Mesenchymal stem cell (in vitro differentiated cells and primary cell): ENCODE measurements around the gene ASPA.
"Not testable (repeated sequence)": the region's sequence is repeated elsewhere in the genome, so short reads cannot be mapped to it uniquely, and the experiment has no call there.

ENCODE experiments used
- DNase-seq: peaks from one replicate; pipeline ENCODE4 v3.0.0-alpha.2; 2013
- H2AFZ ChIP-seq: one replicate; pipeline ENCODE4 v1.6.1; 2013; ENCODE audit warnings: low read depth, mild to moderate bottlenecking, control low read depth, inconsistent platforms, low read length, moderate library complexity
- H2AK5ac ChIP-seq: 2 replicates; pipeline ENCODE4 v1.6.1; 2013; ENCODE audit warnings: low read length, moderate library complexity, mild to moderate bottlenecking, inconsistent platforms; ENCODE audit not compliant: severe bottlenecking
- H2BK120ac ChIP-seq: one replicate; pipeline ENCODE4 v1.6.1; 2013; ENCODE audit warnings: low read depth, mild to moderate bottlenecking, inconsistent platforms, low read length, moderate library complexity
- H2BK12ac ChIP-seq, 2 experiments: one replicate each; pipeline ENCODE4 v1.6.1; 2013; ENCODE audit warnings: inconsistent platforms in 2 of 2, low read length in 2 of 2, mild to moderate bottlenecking in 2 of 2, moderate library complexity in 2 of 2, control low read depth in 1 of 2
- H2BK15ac ChIP-seq: one replicate; pipeline ENCODE4 v1.6.1; 2013; ENCODE audit warnings: mild to moderate bottlenecking, low read depth, inconsistent platforms; ENCODE audit not compliant: poor library complexity, severe bottlenecking
- H2BK5ac ChIP-seq: 2 replicates; pipeline ENCODE4 v1.6.1; 2013; ENCODE audit warnings: low read depth, mild to moderate bottlenecking, low read length, control low read depth, inconsistent platforms; ENCODE audit not compliant: poor library complexity, severe bottlenecking
- H3K14ac ChIP-seq, 2 experiments: one replicate each; pipeline ENCODE4 v1.6.1; 2013; ENCODE audit warnings: inconsistent platforms in 2 of 2, low read length in 2 of 2, control low read depth in 1 of 2, mild to moderate bottlenecking in 1 of 2, moderate library complexity in 1 of 2
- H3K18ac ChIP-seq, 2 experiments: one replicate each; pipeline ENCODE4 v1.6.1; 2013; ENCODE audit warnings: inconsistent platforms in 2 of 2, low read length in 2 of 2, control low read depth in 1 of 2, low read depth in 1 of 2, mild to moderate bottlenecking in 1 of 2
- H3K23ac ChIP-seq, 2 experiments: one replicate each; pipeline ENCODE4 v1.6.1; 2013; ENCODE audit warnings: inconsistent platforms in 2 of 2, low read length in 2 of 2, mild to moderate bottlenecking in 2 of 2, moderate library complexity in 2 of 2, control low read depth in 1 of 2
- H3K27ac ChIP-seq: 2 replicates; pipeline ENCODE4 v1.5.1; 2013; ENCODE audit warnings: mild to moderate bottlenecking, moderate library complexity, low read length, control low read depth, inconsistent platforms; ENCODE audit not compliant: poor library complexity, severe bottlenecking
- H3K27me3 ChIP-seq, 2 experiments: 2 replicates each; pipeline versions ENCODE4 v1.6.1 to v1.7.0; 2013; ENCODE audit warnings: low read length in 2 of 2, mild to moderate bottlenecking in 2 of 2, moderate library complexity in 2 of 2, control low read depth in 1 of 2, inconsistent platforms in 1 of 2; ENCODE audit not compliant: control insufficient read depth in 1 of 2, insufficient read depth in 1 of 2
- H3K36me3 ChIP-seq, 2 experiments: 2 replicates each; pipeline versions ENCODE4 v1.6.1 to v1.7.0; 2013; ENCODE audit warnings: low read length in 2 of 2, control low read depth in 1 of 2, inconsistent platforms in 1 of 2, low read depth in 1 of 2, mild to moderate bottlenecking in 1 of 2; ENCODE audit not compliant: insufficient read depth in 2 of 2, control insufficient read depth in 1 of 2
- H3K4ac ChIP-seq, 2 experiments: one replicate each; pipeline ENCODE4 v1.6.1; 2013; ENCODE audit warnings: inconsistent platforms in 2 of 2, low read length in 2 of 2, mild to moderate bottlenecking in 2 of 2, moderate library complexity in 2 of 2, control low read depth in 1 of 2, low read depth in 1 of 2
- H3K4me1 ChIP-seq: 2 replicates; pipeline ENCODE4 v1.6.1; 2013; ENCODE audit warnings: low read depth, low read length, control low read depth; ENCODE audit not compliant: control insufficient read depth, insufficient read depth
- H3K4me2 ChIP-seq: 2 replicates; pipeline ENCODE4 v1.6.1; 2013; ENCODE audit warnings: low read length, mild to moderate bottlenecking, inconsistent platforms; ENCODE audit not compliant: poor library complexity, severe bottlenecking
- H3K4me3 ChIP-seq, 2 experiments: 2 replicates each; pipeline versions ENCODE4 v1.5.1 to v1.7.0; 2013; ENCODE audit warnings: low read length in 2 of 2, mild to moderate bottlenecking in 2 of 2, control low read depth in 1 of 2, low read depth in 1 of 2; ENCODE audit not compliant: insufficient read depth in 1 of 2
- H3K79me1 ChIP-seq: replicated peaks from 2 replicates; pipeline ENCODE4 v1.6.1; 2013; ENCODE audit warnings: mild to moderate bottlenecking, control low read depth, low read length, inconsistent platforms; ENCODE audit not compliant: poor library complexity, severe bottlenecking
- H3K9ac ChIP-seq: 2 replicates; pipeline ENCODE4 v1.7.0; 2013; ENCODE audit warnings: mild to moderate bottlenecking, low read length, moderate library complexity
- H3K9me3 ChIP-seq: 2 replicates; pipeline ENCODE4 v1.7.0; 2013; ENCODE audit warnings: mild to moderate bottlenecking, low read length; ENCODE audit not compliant: control insufficient read depth
- H4K8ac ChIP-seq: one replicate; pipeline ENCODE4 v1.6.1; 2013; ENCODE audit warnings: inconsistent platforms, mild to moderate bottlenecking, low read length, moderate library complexity
- H4K91ac ChIP-seq: one replicate; pipeline ENCODE4 v1.6.1; 2013; ENCODE audit warnings: mild to moderate bottlenecking, low read length, inconsistent platforms
- WGBS: methylation state at CpG from one replicate; pipeline ENCODE4 v1.1.7; 2013; ENCODE audit warnings: mixed read lengths; 5-methylcytosine and 5-hydroxymethylcytosine counted together

Gene ASPA

DNA sequence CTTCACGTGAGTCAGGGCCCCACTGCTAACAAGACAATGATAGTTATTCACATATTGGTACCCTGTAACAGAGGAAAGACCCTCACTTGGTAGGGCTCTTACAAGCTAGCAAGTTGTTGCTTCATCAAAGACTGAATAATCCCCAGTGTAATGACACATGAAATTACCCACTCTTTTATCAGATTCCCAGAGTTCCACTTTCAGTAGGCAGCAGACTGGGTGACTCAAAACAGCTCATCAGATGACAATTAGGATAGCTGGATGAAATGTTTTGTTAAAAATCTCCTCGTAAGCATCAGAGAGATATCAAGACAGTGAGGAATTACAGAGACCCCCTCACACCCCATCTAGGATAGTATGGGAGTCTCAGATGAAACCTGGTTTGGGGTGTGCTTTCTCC lies 35.3 kb upstream of the ASPA start:
- DNase-seq, result no peak
- no peak overlapping the region for H4K8ac ChIP-seq
- H3K4ac ChIP-seq, result no peak overlapping the region
- no peak overlapping the region for H2AK5ac ChIP-seq
- no peaks in the 10 kb centered on the region for H3K4me1 ChIP-seq
- no peaks in the 10 kb centered on the region for H3K79me1 ChIP-seq
- H3K27ac ChIP-seq, result no peak overlapping the region
- no peak overlapping the region for H2BK15ac ChIP-seq
- no peak overlapping the region for H2BK120ac ChIP-seq
- no peak overlapping the region for H3K18ac ChIP-seq
- no peak overlapping the region for H4K91ac ChIP-seq
- no peak overlapping the region for H3K23ac ChIP-seq
- H3K4me2 ChIP-seq, result no peak overlapping the region
- H3K4me3 ChIP-seq, result no peak overlapping the region
- no peak overlapping the region for H2BK5ac ChIP-seq
- 23% methylated on average over 1 of the region's 2 CpGs for WGBS
- H3K27me3 ChIP-seq, result no peaks in the 10 kb centered on the region
- H3K36me3 ChIP-seq, result no peaks in the 10 kb centered on the region
- no peak overlapping the region for H2AFZ ChIP-seq
- H3K14ac ChIP-seq, result no peak overlapping the region
- peak overlapping the region; percentile 57 for H3K9ac ChIP-seq
- no peak overlapping the region for H2BK12ac ChIP-seq
- H3K9me3 ChIP-seq, result no peaks in the 10 kb centered on the region

DNA sequence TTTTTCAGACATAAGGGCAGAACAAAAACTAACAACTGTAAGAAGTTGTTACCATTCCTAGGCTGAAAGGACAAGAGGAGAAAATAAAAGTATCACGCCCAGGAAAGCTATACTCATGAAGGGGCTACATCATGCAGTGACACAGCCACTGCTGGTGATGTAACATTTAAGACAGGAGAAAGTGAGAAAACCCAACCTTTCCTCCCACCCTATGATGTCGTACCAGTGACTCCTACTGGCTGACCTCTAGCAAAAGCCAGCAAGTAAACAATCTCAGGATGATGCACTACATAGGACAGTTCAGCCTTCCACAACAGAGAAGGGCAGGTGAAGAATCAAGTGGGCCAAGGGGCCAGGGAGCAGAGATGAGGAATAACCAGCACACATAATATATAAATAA lies 28.2 kb upstream of the ASPA start:
- no peak overlapping the region for H4K91ac ChIP-seq
- H4K8ac ChIP-seq, result no peak overlapping the region
- WGBS, result no CpG with 5 or more reads among the region's 2 CpGs

DNA sequence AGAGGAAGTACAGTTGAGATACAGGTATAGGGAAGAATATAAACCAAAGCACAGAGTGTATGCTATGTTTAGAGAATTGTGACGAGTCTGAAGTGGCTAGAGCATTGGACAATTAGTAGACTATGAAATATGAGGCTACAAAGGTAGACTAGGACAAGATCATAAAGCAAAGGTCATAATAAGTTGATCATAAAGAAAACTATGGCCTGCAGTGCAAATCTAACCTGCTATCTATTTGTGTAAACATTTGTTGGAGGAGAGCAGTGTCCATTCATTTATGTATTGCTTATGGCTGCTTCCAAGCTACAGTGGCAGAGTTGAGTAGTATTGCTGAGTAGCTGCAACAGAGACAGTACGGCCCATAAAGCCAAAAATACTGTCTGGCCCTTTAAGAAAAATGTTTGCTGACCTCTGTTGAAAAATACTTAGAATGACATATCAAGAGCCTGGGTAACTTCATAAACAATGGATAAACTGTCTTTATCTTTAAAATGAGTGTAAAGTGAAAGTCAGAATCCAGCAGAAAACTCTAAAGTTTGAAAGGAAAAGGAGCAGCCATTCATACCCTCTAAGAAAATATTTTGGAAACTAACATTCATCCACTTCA lies 27.6 kb upstream of the ASPA start:
- Histone ChIP-seq H2AK5ac (no peak overlapping the region), H2BK5ac (no peak overlapping the region), H3K9ac (no peak overlapping the region), H4K8ac (no peak overlapping the region), H2AFZ (no peak overlapping the region), H2BK15ac (no peak overlapping the region), H2BK120ac (no peak overlapping the region), H3K4me1 (no peaks in the 10 kb centered on the region), H3K4me3 (no peak overlapping the region), H3K9me3 (no peaks in the 10 kb centered on the region), H4K91ac (no peak overlapping the region), H3K14ac (no peak overlapping the region), H3K4ac (no peak overlapping the region), H3K18ac (no peak overlapping the region), H3K27me3 (no peaks in the 10 kb centered on the region), H3K79me1 (no peaks in the 10 kb centered on the region), H2BK12ac (no peak overlapping the region), H3K23ac (no peak overlapping the region), H3K36me3 (no peaks in the 10 kb centered on the region), H3K27ac (no peak overlapping the region), H3K4me2 (no peak overlapping the region)
- 56% methylated on average over 2 of the region's 2 CpGs for WGBS
- no peak for DNase-seq

More for the DNA sequence above, 28.2 kb upstream of the ASPA start:
- no peak overlapping the region for H3K4me3 ChIP-seq
- no peaks in the 10 kb centered on the region for H3K27me3 ChIP-seq
- H3K4me1 ChIP-seq, result no peaks in the 10 kb centered on the region
- H3K4me2 ChIP-seq, result no peak overlapping the region
- no peak overlapping the region for H2BK12ac ChIP-seq
- no peak overlapping the region for H2AK5ac ChIP-seq
- DNase-seq, result no peak
- no peak overlapping the region for H3K27ac ChIP-seq
- H3K36me3 ChIP-seq, result no peaks in the 10 kb centered on the region
- H3K79me1 ChIP-seq, result no peaks in the 10 kb centered on the region
- no peak overlapping the region for H3K18ac ChIP-seq
- no peak overlapping the region for H2BK15ac ChIP-seq
- H2AFZ ChIP-seq, result no peak overlapping the region
- no peaks in the 10 kb centered on the region for H3K9me3 ChIP-seq
- H3K9ac ChIP-seq, result no peak overlapping the region
- H2BK5ac ChIP-seq, result no peak overlapping the region
- no peak overlapping the region for H2BK120ac ChIP-seq
- H3K4ac ChIP-seq, result no peak overlapping the region
- H3K14ac ChIP-seq, result no peak overlapping the region
- H3K23ac ChIP-seq, result no peak overlapping the region

DNA sequence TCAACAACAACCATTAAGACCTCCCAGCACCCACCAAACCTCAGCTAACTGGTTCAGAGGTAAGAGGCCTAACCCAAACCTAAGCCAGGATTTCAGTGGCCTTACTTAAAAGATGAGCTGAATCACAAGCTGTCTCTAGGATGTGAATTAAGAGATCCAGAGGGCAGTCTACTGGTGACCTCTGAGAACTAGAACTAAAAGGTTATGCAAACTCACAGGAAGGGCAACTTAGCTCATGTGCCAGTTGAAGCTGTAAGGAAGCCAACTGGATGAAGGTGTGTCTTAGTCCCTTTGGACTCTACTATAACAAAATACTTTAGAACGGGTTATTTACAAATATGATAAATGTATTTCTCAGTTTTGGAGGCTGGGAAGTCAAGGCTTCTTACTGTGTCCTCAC lies 9.4 kb upstream of the ASPA start:
- not testable (repeated sequence) for H3K18ac ChIP-seq, DNase-seq, H3K4ac ChIP-seq, H2AFZ ChIP-seq, H3K9ac ChIP-seq, H4K91ac ChIP-seq, H3K14ac ChIP-seq, H3K27ac ChIP-seq, H3K79me1 ChIP-seq, H3K4me1 ChIP-seq, H2BK15ac ChIP-seq, H3K4me3 ChIP-seq, H3K4me2 ChIP-seq, H3K23ac ChIP-seq, H2AK5ac ChIP-seq, H2BK12ac ChIP-seq, H2BK120ac ChIP-seq, H2BK5ac ChIP-seq, H3K9me3 ChIP-seq, H4K8ac ChIP-seq, H3K27me3 ChIP-seq, H3K36me3 ChIP-seq
- no CpG with 5 or more reads among the region's 1 CpG for WGBS
